ENCODE results near the gene SMTNL1.

SMTNL1 gene

GRCh38 chr11:57596266-57596885 lies 59.0 kb downstream of the SMTNL1 start:
- H3K9me3 ChIP-seq (ENCODE audit: control insufficient read depth, low read length) = no peaks in the 10 kb centered on the region
- H3K4me3 ChIP-seq (ENCODE audit: extremely low read depth, insufficient read depth, low read length, poor library complexity, severe bottlenecking) = no peak overlapping the region
- H3K27ac ChIP-seq (ENCODE audit: low read depth, low read length, severe bottlenecking) = peak overlapping the region; percentile 92
- 74 to 88% methylated on average over 3 to 4 of the region's 5 CpGs for WGBS, 2 experiments (ENCODE audit: insufficient coverage in 2 of 2)
- H3K4me1 ChIP-seq (ENCODE audit: control insufficient read depth, insufficient read depth, low read length, poor library complexity, severe bottlenecking) = peaks cover 17% of the 10 kb centered on the region
- peaks cover 11% of the 10 kb centered on the region for H3K36me3 ChIP-seq (ENCODE audit: control insufficient read depth, insufficient read depth, low read length)

- H3K27ac ChIP-seq (ENCODE audit: low read depth, low read length, severe bottlenecking) = peak within 1 kb of the TSS; percentile 92
These were observed 60.1 kb downstream of the SMTNL1 start, which contains the start of gene SERPING1 for GRCh38 chr11:57597461-57597915. SERPING1 (plus strand) TSS chr11:57597685; CDS start chr11:57598271, 586 bp downstream.

GRCh38 chr11:57597916-57598830 lies 60.8 kb downstream of the SMTNL1 start:
- 4 to 7% methylated on average over 17 to 24 of the region's 33 CpGs for WGBS, 2 experiments (ENCODE audit: insufficient coverage in 2 of 2)
- Histone ChIP-seq H3K4me3 (ENCODE audit: extremely low read depth, insufficient read depth, low read length, poor library complexity, severe bottlenecking) (peak overlapping the region; percentile 50), H3K36me3 (ENCODE audit: control insufficient read depth, insufficient read depth, low read length) (peaks cover 20% of the 10 kb centered on the region), H3K27ac (ENCODE audit: low read depth, low read length, severe bottlenecking) (peak overlapping the region; percentile 92), H3K4me1 (ENCODE audit: control insufficient read depth, insufficient read depth, low read length, poor library complexity, severe bottlenecking) (peaks cover 17% of the 10 kb centered on the region), H3K9me3 (ENCODE audit: control insufficient read depth, low read length) (no peaks in the 10 kb centered on the region)

More at GRCh38 chr11:57597461-57597915, 60.1 kb downstream of the SMTNL1 start, which contains the start of gene SERPING1:
- WGBS, 2 experiments (ENCODE audit: insufficient coverage in 2 of 2) = 0 to 26% methylated on average over 2 to 4 of the region's 10 CpGs
- Histone ChIP-seq H3K4me1 (ENCODE audit: control insufficient read depth, insufficient read depth, low read length, poor library complexity, severe bottlenecking) (peaks cover 17% of the 10 kb centered on the region), H3K9me3 (ENCODE audit: control insufficient read depth, low read length) (no peaks in the 10 kb centered on the region), H3K4me3 (ENCODE audit: extremely low read depth, insufficient read depth, low read length, poor library complexity, severe bottlenecking) (peak within 1 kb of the TSS; percentile 50), H3K36me3 (ENCODE audit: control insufficient read depth, insufficient read depth, low read length) (peaks cover 20% of the 10 kb centered on the region)

DNA sequence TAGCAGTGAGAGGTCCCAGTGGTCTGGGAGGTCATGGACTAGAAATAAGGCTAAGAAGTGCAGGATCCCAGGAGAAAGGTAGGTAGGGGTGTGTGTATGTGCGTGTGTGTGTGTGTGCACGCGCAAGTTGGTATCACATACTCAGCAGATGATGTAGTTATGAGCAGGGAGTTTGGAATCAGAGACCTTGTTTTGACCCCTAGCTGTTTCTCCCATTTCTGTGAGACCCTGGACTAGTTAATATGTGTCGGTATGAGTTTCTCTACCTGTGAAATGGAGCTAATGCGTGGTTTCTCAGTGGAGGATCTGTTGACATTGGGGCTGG lies 61.4 kb downstream of the SMTNL1 start:
- Histone ChIP-seq H3K4me3 (ENCODE audit: extremely low read depth, insufficient read depth, low read length, poor library complexity, severe bottlenecking) (peak overlapping the region; percentile 50), H3K27ac (ENCODE audit: low read depth, low read length, severe bottlenecking) (peak overlapping the region; percentile 92), H3K4me1 (ENCODE audit: control insufficient read depth, insufficient read depth, low read length, poor library complexity, severe bottlenecking) (peaks cover 19% of the 10 kb centered on the region), H3K9me3 (ENCODE audit: control insufficient read depth, low read length) (no peaks in the 10 kb centered on the region), H3K36me3 (ENCODE audit: control insufficient read depth, insufficient read depth, low read length) (peaks cover 20% of the 10 kb centered on the region)
- 70 to 79% methylated on average over 4 of the region's 5 CpGs for WGBS, 2 experiments (ENCODE audit: insufficient coverage in 2 of 2)

DNA sequence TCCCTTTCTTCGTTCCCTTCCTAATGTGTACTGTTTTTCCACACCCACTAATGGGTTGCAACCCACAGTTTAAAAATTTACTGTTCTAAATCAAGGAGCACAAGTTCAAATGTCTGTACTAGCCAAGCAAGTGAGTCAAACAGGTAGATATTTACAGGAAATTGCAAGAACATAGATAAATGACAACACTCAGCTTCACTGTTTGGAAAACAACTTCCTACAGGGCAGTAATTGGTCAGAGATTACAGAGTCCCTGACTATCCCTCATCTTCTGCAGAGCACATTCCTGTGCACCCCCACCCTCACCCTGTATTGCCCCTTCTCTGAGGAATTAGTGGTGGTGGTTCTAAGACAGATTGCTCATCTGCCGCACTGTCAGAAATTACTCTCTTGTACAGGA lies 62.0 kb downstream of the SMTNL1 start:
- WGBS, 2 experiments (ENCODE audit: insufficient coverage in 2 of 2) = 43 to 100% methylated on average over 1 of the region's 2 CpGs
- Histone ChIP-seq H3K9me3 (ENCODE audit: control insufficient read depth, low read length) (no peaks in the 10 kb centered on the region), H3K36me3 (ENCODE audit: control insufficient read depth, insufficient read depth, low read length) (peaks cover 20% of the 10 kb centered on the region), H3K4me1 (ENCODE audit: control insufficient read depth, insufficient read depth, low read length, poor library complexity, severe bottlenecking) (peaks cover 24% of the 10 kb centered on the region), H3K27ac (ENCODE audit: low read depth, low read length, severe bottlenecking) (peak overlapping the region; percentile 92), H3K4me3 (ENCODE audit: extremely low read depth, insufficient read depth, low read length, poor library complexity, severe bottlenecking) (peak overlapping the region; percentile 50)
